ENCODE data around the gene INPP4B. TPM values are rescaled to one million over a fixed set of nuclear protein-coding genes. Genes with fewer than 3 reads are reported as not detected.
A peak's percentile ranks its signal among the peaks of the same experiment; 100 is the strongest.
"Not testable (repeated sequence)": the region's sequence is repeated elsewhere in the genome, so short reads cannot be mapped to it uniquely, and the experiment has no call there.

INPP4B gene
- total RNA-seq, 1 donor from 2014 or later: 3.4 TPM

DNA sequence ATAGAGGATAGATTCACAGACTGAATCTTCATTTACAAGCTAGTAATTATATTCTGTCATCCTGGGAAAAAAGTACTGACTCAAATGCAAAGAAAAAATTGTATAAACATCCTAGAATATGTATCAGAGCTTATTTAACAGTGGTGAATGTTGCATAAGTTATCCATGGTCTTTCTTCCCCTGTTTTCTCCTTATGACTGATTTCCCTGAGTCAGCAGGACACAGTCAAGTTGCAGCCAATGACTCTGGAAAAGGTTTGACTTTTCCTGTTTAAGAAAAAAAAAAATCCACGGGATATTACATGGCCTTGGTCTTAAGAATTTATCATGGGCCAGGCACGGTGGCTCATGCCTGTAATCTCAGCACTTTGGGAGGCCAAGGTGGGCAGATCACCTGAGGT lies 36.5 kb downstream of the INPP4B start:
- Mint-ChIP-seq H3K9me3 (ENCODE audit: low read depth) (no peaks in the 10 kb centered on the region), H3K4me3 (ENCODE audit: low read depth) (no peak overlapping the region), H3K4me1 (ENCODE audit: low read depth) (peaks cover 3% of the 10 kb centered on the region), H3K36me3 (ENCODE audit: insufficient read depth) (no peaks in the 10 kb centered on the region), H3K27me3 (no peaks in the 10 kb centered on the region), H3K27ac (peak overlapping the region; percentile 79)
- no peak for DNase-seq (ENCODE audit: low spot score, unreplicated experiment)
- TF ChIP-seq, protein P1, sequence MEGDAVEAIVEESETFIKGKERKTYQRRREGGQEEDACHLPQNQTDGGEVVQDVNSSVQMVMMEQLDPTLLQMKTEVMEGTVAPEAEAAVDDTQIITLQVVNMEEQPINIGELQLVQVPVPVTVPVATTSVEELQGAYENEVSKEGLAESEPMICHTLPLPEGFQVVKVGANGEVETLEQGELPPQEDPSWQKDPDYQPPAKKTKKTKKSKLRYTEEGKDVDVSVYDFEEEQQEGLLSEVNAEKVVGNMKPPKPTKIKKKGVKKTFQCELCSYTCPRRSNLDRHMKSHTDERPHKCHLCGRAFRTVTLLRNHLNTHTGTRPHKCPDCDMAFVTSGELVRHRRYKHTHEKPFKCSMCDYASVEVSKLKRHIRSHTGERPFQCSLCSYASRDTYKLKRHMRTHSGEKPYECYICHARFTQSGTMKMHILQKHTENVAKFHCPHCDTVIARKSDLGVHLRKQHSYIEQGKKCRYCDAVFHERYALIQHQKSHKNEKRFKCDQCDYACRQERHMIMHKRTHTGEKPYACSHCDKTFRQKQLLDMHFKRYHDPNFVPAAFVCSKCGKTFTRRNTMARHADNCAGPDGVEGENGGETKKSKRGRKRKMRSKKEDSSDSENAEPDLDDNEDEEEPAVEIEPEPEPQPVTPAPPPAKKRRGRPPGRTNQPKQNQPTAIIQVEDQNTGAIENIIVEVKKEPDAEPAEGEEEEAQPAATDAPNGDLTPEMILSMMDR (IDR thresholded peaks at IDR 0.05; ENCODE audit: unreplicated experiment): no peak

DNA sequence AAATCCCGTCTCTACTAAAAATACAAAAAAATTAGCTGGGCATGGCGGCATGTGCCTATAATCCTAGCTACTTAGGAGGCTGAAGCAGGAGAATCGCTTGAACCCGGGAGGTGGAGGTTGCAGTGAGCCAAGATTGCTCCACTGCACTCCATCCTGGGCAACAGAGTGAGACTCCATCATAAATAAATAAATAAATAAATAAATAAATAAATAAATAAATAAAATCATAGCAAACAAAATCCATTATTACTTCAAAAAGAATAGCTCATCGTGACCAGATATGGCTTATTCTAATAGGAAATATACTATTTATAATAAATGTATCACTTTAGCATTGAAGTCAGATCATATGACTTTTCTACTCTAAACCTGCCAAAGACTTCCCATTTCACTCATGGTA lies 42.2 kb downstream of the INPP4B start:
- not testable (repeated sequence) for DNase-seq (ENCODE audit: low spot score, unreplicated experiment); H3K36me3 Mint-ChIP-seq (ENCODE audit: insufficient read depth); H3K9me3 Mint-ChIP-seq (ENCODE audit: low read depth); H3K27ac Mint-ChIP-seq; H3K27me3 Mint-ChIP-seq; H3K4me1 Mint-ChIP-seq (ENCODE audit: low read depth); H3K4me3 Mint-ChIP-seq (ENCODE audit: low read depth)

DNA sequence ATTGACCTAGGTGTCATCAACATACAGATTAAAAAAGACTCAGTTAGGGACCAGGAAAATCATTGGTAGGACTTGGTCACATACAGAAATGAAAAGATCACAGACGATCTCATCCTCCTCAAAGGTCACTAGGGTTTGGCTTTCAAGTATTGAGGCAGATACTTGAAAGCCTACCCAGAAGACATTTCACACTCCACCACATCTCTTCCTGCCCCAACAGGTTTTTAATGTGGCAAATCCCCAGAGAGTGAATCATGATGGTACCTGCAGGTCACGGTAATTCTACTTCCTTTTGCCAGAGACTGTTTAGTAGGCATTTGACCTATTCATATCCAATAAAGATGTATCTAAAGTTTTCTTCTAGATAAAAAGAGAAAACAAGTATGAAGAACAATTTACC lies 44.1 kb downstream of the INPP4B start:
- no peaks in the 10 kb centered on the region for H3K36me3 Mint-ChIP-seq (ENCODE audit: insufficient read depth)

DNA sequence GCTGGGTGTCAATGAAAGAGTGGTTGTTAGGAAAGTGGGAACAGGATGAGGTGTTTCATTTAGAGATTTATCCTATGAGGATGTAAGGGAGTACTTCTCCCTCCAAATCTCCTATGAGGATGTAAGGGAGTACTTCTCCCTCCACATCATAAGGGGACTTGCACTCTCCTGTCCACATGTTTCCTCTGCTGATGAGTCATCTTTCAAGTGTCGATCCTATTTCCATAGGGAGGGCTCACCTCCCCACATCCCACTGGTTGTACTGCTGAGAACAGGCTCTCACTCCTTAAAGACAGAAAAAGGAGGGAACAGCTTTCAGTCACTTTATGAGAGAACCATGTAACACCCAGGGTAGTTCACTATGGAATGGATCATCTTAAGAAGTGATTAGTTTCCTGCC lies 65.0 kb downstream of the INPP4B start:
- H3K27me3 Mint-ChIP-seq: no peaks in the 10 kb centered on the region
- H3K4me1 Mint-ChIP-seq (ENCODE audit: low read depth): no peaks in the 10 kb centered on the region
- DNase-seq (ENCODE audit: low spot score, unreplicated experiment): no peak
- no peak overlapping the region for H3K27ac Mint-ChIP-seq
- H3K9me3 Mint-ChIP-seq (ENCODE audit: low read depth): no peaks in the 10 kb centered on the region
- H3K36me3 Mint-ChIP-seq (ENCODE audit: insufficient read depth): no peaks in the 10 kb centered on the region
- TF ChIP-seq, protein P1 (IDR thresholded peaks at IDR 0.05; ENCODE audit: unreplicated experiment): no peak
- no peak overlapping the region for H3K4me3 Mint-ChIP-seq (ENCODE audit: low read depth)

More for the DNA sequence above, 44.1 kb downstream of the INPP4B start:
- Mint-ChIP-seq H3K4me3 (ENCODE audit: low read depth) (no peak overlapping the region), H3K27me3 (peaks cover 3% of the 10 kb centered on the region), H3K4me1 (ENCODE audit: low read depth) (no peaks in the 10 kb centered on the region), H3K9me3 (ENCODE audit: low read depth) (no peaks in the 10 kb centered on the region), H3K27ac (no peak overlapping the region)
- DNase-seq (ENCODE audit: low spot score, unreplicated experiment): no peak
- TF ChIP-seq, protein P1 (IDR thresholded peaks at IDR 0.05; ENCODE audit: unreplicated experiment): no peak

DNA sequence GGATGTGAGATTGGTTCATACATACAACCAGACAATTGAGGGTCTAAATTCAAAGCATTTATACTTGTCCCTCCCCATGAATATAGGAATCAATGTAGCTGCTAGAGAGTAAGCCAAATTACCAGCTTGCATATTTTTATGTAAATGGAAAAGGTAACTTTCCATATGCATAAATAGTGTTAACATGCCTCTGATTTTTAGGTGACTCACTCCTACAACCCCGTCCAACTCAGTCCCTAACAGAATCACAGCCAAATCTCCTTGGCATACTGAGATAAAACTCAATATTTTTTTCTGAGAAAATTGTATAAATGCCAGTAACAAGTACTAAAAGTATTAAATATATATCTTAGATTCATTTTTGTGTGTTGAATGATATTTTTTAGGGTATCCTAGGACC lies 67.2 kb downstream of the INPP4B start:
- Mint-ChIP-seq H3K36me3 (ENCODE audit: insufficient read depth) (no peaks in the 10 kb centered on the region), H3K4me1 (ENCODE audit: low read depth) (no peaks in the 10 kb centered on the region), H3K27me3 (no peaks in the 10 kb centered on the region), H3K9me3 (ENCODE audit: low read depth) (no peaks in the 10 kb centered on the region), H3K4me3 (ENCODE audit: low read depth) (no peak overlapping the region), H3K27ac (no peak overlapping the region)
- DNase-seq (ENCODE audit: low spot score, unreplicated experiment): no peak
- TF ChIP-seq, protein P1 (IDR thresholded peaks at IDR 0.05; ENCODE audit: unreplicated experiment): no peak

DNA sequence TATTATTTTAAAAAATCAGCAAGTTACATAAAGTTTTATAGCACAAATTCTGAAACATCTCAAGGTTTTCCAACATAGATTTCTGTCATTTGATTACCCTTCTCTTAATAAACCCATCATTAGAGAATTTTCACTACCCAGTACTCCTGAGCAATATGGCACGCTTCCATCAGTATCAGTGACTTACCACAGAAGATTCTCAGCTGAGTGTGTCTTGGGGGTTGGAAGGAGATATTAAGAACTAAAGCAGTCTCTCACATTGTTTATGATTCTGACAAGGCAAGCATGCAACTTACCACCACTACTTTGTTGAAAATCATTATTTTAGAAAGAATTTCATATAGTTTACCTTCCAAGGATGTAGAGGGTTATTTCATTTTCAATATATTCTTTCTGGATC lies 67.7 kb downstream of the INPP4B start:
- H3K27me3 Mint-ChIP-seq: no peaks in the 10 kb centered on the region
- no peak for DNase-seq (ENCODE audit: low spot score, unreplicated experiment)
- H3K36me3 Mint-ChIP-seq (ENCODE audit: insufficient read depth): no peaks in the 10 kb centered on the region
- H3K27ac Mint-ChIP-seq: no peak overlapping the region
- TF ChIP-seq, protein P1 (IDR thresholded peaks at IDR 0.05; ENCODE audit: unreplicated experiment): no peak
- H3K4me3 Mint-ChIP-seq (ENCODE audit: low read depth): no peak overlapping the region
- no peaks in the 10 kb centered on the region for H3K9me3 Mint-ChIP-seq (ENCODE audit: low read depth)
- H3K4me1 Mint-ChIP-seq (ENCODE audit: low read depth): no peaks in the 10 kb centered on the region

Data from progenitor cell of endocrine pancreas (in vitro differentiated cells).